Neural progenitor cell (in vitro differentiated cells): ENCODE data around the gene ATRAID.

Experiments used
- CTCF ChIP-seq: fragments of 200-600 bp; sonication (generic); IDR thresholded peaks from 2 replicates; pipeline ENCODE4 v1.5.1; 2017; ENCODE audit warnings: antibody characterized with exemption, mild to moderate bottlenecking
- EZH2 ChIP-seq: fragments of 200-600 bp; sonication (generic); IDR thresholded peaks from 2 replicates; pipeline ENCODE4 v1.6.1; 2017; ENCODE audit warnings: antibody characterized with exemption, mild to moderate bottlenecking, moderate library complexity
- EZH2phosphoT487 ChIP-seq: fragments of 200-600 bp; sonication (generic); IDR thresholded peaks from 2 replicates; pipeline ENCODE4 v1.6.1; 2017; ENCODE audit warnings: antibody characterized with exemption

DNA sequence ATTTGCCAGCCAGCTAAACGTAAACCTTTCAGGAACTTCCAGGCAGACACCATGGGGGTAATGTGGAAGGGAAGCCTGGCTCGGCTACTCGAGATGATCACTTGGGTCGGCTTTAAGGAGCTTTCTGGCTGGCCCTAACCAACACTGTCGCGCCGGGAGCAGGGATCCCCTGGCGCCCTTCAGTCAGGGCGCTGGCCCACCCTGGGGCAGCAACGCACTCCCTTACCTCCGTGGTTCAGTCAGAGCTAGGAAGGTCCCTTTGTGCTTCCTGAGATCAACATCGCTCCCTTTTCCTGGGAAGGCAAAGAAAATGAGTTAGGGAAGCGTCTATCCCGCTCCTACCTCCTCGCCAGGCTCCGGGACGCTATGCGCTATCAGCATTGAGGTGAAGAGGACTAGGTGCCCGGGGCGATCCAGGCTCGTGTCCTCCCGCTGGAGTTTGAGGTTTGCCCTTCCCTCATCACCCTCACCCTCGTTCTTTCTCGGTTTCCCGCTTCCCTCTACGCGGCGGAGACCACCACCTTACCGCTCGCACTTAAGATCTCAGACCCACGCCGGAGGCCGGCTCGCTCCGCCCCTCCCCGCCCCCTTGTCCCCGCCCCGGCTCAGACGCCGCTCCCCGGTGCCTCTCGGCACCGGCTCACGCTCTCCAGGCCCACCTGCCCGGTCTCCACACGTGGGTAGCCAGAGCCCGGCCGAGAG is 449 bp upstream of the ATRAID start:
- TF ChIP-seq CTCF = no peak
- no peak for TF ChIP-seq EZH2
- no peak for TF ChIP-seq EZH2phosphoT487
